ENCODE data around the gene CAPN11. TPM values are rescaled to one million over a fixed set of nuclear protein-coding genes. Genes with fewer than 3 reads are reported as not detected.

CAPN11 gene
- total and polyA plus RNA-seq, 10 of the 15 experiments (the other 5 are each of a cell fraction or from before 2014, with no cell fraction given), result 0.05 to 0.44 (median 0.31) TPM

GRCh38 chr6:44156494-44157151, 2.0 kb upstream of the CAPN11 start:
- in situ Hi-C loops (cut with MboI) (loop anchor here (10.0 kb wide), 1 partner anchor 52 kb away; no protein-coding TSS in a partner anchor), intact Hi-C loops (cut with micrococcal nuclease; ENCODE audit: unreplicated experiment) (no loop called here)
- no peak overlapping the region for H3K4me3 ChIP-seq
- no peak overlapping the region for H3K27ac ChIP-seq (ENCODE audit: control insufficient read depth, insufficient read depth)
- H3K79me2 ChIP-seq (ENCODE audit: control insufficient read depth, insufficient read depth, low read length), result no peaks in the 10 kb centered on the region
- H3K4me1 ChIP-seq (ENCODE audit: control insufficient read depth, insufficient read depth, low read length), result no peaks in the 10 kb centered on the region
- no peak overlapping the region for H2AFZ ChIP-seq (ENCODE audit: control insufficient read depth, low read depth, low read length)
- no peaks in the 10 kb centered on the region for H3K36me3 ChIP-seq (ENCODE audit: control insufficient read depth in 2 of 2, insufficient read depth in 2 of 2, low read length in 1 of 2)
- POLR2A ChIA-PET, result interaction anchor here (0.7 kb wide), 1 partner anchor 41 kb away, joined by 3 read pairs; no protein-coding TSS in a partner anchor
- RAD21 ChIA-PET (ENCODE audit: unreplicated experiment), result no interaction called here
- CTCF ChIA-PET, result interaction anchor here (0.6 to 2.0 kb wide), 2 partner anchors 60 to 81 kb away, joined by 3 to 5 read pairs; no protein-coding TSS in a partner anchor
- H3K4me2 ChIP-seq (ENCODE audit: control insufficient read depth, insufficient read depth), result no peak overlapping the region
- FAIRE-seq (no peak), DNase-seq (ENCODE audit: low read depth, low spot score) (no peak), ATAC-seq (no peak)
- TF ChIP-seq WRNIP1 (IDR thresholded peaks at IDR 0.05; ENCODE audit: borderline replicate concordance, low read depth, low read length) (no peak), EZH2 (IDR thresholded peaks at IDR 0.05; ENCODE audit: borderline replicate concordance, control insufficient read depth, low read depth, low read length) (no peak), NFYB (IDR thresholded peaks at IDR 0.05; ENCODE audit: insufficient read depth, low read depth, low read length) (no peak), ZNF207 (IDR thresholded peaks at IDR 0.05; ENCODE audit: borderline replicate concordance) (no peak), RB1 (IDR thresholded peaks at IDR 0.05; ENCODE audit: borderline replicate concordance) (no peak), MYB (IDR thresholded peaks at IDR 0.05; ENCODE audit: borderline replicate concordance, low read depth, low read length) (no peak), ZNF217 (IDR thresholded peaks at IDR 0.05) (no peak), USF1 (IDR thresholded peaks at IDR 0.05; ENCODE audit: borderline replicate concordance, extremely low read length, insufficient read depth, low read depth, low read length) (no peak), SPI1 (IDR thresholded peaks at IDR 0.05; ENCODE audit: borderline replicate concordance, insufficient read depth, low read depth, low read length) (no peak)
- TF ChIP-seq, protein P1, sequence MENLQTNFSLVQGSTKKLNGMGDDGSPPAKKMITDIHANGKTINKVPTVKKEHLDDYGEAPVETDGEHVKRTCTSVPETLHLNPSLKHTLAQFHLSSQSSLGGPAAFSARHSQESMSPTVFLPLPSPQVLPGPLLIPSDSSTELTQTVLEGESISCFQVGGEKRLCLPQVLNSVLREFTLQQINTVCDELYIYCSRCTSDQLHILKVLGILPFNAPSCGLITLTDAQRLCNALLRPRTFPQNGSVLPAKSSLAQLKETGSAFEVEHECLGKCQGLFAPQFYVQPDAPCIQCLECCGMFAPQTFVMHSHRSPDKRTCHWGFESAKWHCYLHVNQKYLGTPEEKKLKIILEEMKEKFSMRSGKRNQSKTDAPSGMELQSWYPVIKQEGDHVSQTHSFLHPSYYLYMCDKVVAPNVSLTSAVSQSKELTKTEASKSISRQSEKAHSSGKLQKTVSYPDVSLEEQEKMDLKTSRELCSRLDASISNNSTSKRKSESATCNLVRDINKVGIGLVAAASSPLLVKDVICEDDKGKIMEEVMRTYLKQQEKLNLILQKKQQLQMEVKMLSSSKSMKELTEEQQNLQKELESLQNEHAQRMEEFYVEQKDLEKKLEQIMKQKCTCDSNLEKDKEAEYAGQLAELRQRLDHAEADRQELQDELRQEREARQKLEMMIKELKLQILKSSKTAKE (IDR thresholded peaks at IDR 0.05; ENCODE audit: low read depth, poor library complexity, severe bottlenecking), result no peak
- TF ChIP-seq, protein P2, sequence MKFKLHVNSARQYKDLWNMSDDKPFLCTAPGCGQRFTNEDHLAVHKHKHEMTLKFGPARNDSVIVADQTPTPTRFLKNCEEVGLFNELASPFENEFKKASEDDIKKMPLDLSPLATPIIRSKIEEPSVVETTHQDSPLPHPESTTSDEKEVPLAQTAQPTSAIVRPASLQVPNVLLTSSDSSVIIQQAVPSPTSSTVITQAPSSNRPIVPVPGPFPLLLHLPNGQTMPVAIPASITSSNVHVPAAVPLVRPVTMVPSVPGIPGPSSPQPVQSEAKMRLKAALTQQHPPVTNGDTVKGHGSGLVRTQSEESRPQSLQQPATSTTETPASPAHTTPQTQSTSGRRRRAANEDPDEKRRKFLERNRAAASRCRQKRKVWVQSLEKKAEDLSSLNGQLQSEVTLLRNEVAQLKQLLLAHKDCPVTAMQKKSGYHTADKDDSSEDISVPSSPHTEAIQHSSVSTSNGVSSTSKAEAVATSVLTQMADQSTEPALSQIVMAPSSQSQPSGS (IDR thresholded peaks at IDR 0.05; ENCODE audit: low read length), result no peak
- TF ChIP-seq, protein P3, sequence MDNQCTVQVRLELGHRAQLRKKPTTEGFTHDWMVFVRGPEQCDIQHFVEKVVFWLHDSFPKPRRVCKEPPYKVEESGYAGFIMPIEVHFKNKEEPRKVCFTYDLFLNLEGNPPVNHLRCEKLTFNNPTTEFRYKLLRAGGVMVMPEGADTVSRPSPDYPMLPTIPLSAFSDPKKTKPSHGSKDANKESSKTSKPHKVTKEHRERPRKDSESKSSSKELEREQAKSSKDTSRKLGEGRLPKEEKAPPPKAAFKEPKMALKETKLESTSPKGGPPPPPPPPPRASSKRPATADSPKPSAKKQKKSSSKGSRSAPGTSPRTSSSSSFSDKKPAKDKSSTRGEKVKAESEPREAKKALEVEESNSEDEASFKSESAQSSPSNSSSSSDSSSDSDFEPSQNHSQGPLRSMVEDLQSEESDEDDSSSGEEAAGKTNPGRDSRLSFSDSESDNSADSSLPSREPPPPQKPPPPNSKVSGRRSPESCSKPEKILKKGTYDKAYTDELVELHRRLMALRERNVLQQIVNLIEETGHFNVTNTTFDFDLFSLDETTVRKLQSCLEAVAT (IDR thresholded peaks at IDR 0.05), result no peak
- BruUV-seq (replicated peaks), result no TSS peak
- no peaks in the 10 kb centered on the region for H3K9me3 ChIP-seq (replicated peaks; ENCODE audit: control insufficient read depth, insufficient read depth, low read length)
- no peak overlapping the region for H3K9ac ChIP-seq (ENCODE audit: control insufficient read depth, insufficient read depth, low read length)
- no peaks in the 10 kb centered on the region for H4K20me1 ChIP-seq (ENCODE audit: control insufficient read depth, insufficient read depth)
- WGBS (ENCODE audit: insufficient coverage, insufficient replicate concordance, low lambda C conversion rate, missing lambda C conversion rate), result 67% methylated on average over 9 of the region's 9 CpGs
- no peaks in the 10 kb centered on the region for H3K27me3 ChIP-seq (replicated peaks in 1 of 2; ENCODE audit: control insufficient read depth in 2 of 2, insufficient read depth in 2 of 2, low read length in 1 of 2)
- SMC1A ChIA-PET (ENCODE audit: uncharacterized antibody, unreplicated experiment), result no interaction called here

All from GM12878 (cell line).